ENCODE data around the gene NTRK3. TPM values are rescaled to one million over a fixed set of nuclear protein-coding genes. Genes with fewer than 3 reads are reported as not detected.

Gene NTRK3
- total RNA-seq, 1 donor from 2014 or later, result not detected

GRCh38 chr15:88269356-88270062 is 13.0 kb upstream of the NTRK3 start:
- intact Hi-C loops (cut with micrococcal nuclease), result no loop called here
- Mint-ChIP-seq H3K4me1 (no peaks in the 10 kb centered on the region), H3K9me3 (no peaks in the 10 kb centered on the region), H3K27me3 (peaks cover 18% of the 10 kb centered on the region), H3K36me3 (ENCODE audit: low read depth) (no peaks in the 10 kb centered on the region), H3K4me3 (no peak overlapping the region), H3K27ac (no peak overlapping the region)
- TF ChIP-seq, protein P1, sequence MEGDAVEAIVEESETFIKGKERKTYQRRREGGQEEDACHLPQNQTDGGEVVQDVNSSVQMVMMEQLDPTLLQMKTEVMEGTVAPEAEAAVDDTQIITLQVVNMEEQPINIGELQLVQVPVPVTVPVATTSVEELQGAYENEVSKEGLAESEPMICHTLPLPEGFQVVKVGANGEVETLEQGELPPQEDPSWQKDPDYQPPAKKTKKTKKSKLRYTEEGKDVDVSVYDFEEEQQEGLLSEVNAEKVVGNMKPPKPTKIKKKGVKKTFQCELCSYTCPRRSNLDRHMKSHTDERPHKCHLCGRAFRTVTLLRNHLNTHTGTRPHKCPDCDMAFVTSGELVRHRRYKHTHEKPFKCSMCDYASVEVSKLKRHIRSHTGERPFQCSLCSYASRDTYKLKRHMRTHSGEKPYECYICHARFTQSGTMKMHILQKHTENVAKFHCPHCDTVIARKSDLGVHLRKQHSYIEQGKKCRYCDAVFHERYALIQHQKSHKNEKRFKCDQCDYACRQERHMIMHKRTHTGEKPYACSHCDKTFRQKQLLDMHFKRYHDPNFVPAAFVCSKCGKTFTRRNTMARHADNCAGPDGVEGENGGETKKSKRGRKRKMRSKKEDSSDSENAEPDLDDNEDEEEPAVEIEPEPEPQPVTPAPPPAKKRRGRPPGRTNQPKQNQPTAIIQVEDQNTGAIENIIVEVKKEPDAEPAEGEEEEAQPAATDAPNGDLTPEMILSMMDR (IDR thresholded peaks at IDR 0.05), result no peak
- ATAC-seq (ENCODE audit: low read depth), result no peak
- no peak for DNase-seq
- ChIA-PET CTCF (no interaction called here), POLR2A (no interaction called here)

DNA sequence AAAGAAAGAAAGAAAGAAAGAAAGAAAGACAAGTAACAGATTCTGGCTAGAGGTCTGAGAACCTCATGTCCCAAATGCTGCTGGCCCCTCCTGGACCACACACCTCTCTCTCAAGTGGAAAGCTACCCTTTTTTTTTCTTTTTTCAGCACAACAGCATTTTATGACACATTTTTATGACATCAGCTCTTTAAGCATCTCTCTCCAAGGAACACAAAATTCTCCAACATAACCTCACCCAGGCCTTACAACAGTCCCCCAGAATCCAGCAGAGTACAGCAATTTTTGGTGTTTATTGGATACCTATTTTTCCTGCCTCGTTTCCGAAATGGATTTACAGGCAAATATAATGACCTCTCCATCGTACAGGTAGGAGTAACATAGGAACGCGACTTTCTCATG is 11.2 kb upstream of the NTRK3 start:
- Mint-ChIP-seq H3K4me3 (no peak overlapping the region), H3K9me3 (no peaks in the 10 kb centered on the region), H3K4me1 (no peaks in the 10 kb centered on the region), H3K36me3 (ENCODE audit: low read depth) (no peaks in the 10 kb centered on the region), H3K27ac (no peak overlapping the region), H3K27me3 (peaks cover 25% of the 10 kb centered on the region)
- ChIA-PET CTCF (no interaction called here), POLR2A (no interaction called here)
- ATAC-seq (ENCODE audit: low read depth) (no peak), DNase-seq (no peak)
- intact Hi-C loops (cut with micrococcal nuclease), result no loop called here
- TF ChIP-seq, protein P1 (IDR thresholded peaks at IDR 0.05), result no peak

DNA sequence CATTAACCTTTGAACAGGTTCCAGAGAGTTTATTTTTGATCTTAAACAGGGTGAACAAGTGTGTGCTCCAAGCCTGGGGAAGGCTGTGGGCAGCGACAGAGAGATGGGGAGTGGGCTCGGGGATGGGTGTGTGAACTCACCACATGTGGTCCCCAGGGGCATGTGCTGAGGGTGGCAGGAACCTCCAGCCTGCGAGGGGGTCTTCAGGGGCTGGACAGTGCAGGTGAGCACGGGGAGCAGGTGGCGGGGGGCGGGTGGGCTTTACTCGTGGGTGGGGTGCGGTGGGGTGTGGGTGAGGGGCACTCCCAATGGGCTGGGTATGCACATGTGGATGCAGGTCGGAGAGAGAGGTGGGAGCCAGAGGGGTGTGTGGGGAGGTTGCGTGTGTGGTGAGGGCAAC is 9.6 kb upstream of the NTRK3 start:
- CTCF ChIA-PET, result no interaction called here
- DNase-seq (no peak), ATAC-seq (ENCODE audit: low read depth) (no peak)
- Mint-ChIP-seq H3K27ac (no peak overlapping the region), H3K36me3 (ENCODE audit: low read depth) (no peaks in the 10 kb centered on the region), H3K4me3 (no peak overlapping the region), H3K9me3 (no peaks in the 10 kb centered on the region), H3K27me3 (peaks cover 33% of the 10 kb centered on the region), H3K4me1 (no peaks in the 10 kb centered on the region)
- POLR2A ChIA-PET, result no interaction called here
- intact Hi-C loops (cut with micrococcal nuclease), result no loop called here
- TF ChIP-seq, protein P1 (IDR thresholded peaks at IDR 0.05), result no peak

GRCh38 chr15:88264622-88265021 is 8.1 kb upstream of the NTRK3 start:
- TF ChIP-seq, protein P1 (IDR thresholded peaks at IDR 0.05), result no peak
- H3K27me3 Mint-ChIP-seq, result peaks cover 37% of the 10 kb centered on the region
- H3K27ac Mint-ChIP-seq, result no peak overlapping the region
- H3K4me1 Mint-ChIP-seq, result no peaks in the 10 kb centered on the region
- no peak overlapping the region for H3K4me3 Mint-ChIP-seq
- ChIA-PET POLR2A (no interaction called here), CTCF (no interaction called here)
- H3K36me3 Mint-ChIP-seq (ENCODE audit: low read depth), result no peaks in the 10 kb centered on the region
- H3K9me3 Mint-ChIP-seq, result no peaks in the 10 kb centered on the region
- DNase-seq, result no peak
- intact Hi-C loops (cut with micrococcal nuclease), result no loop called here
- no peak for ATAC-seq (ENCODE audit: low read depth)

- no peaks in the 10 kb centered on the region for H3K36me3 Mint-ChIP-seq (ENCODE audit: low read depth)
- DNase-seq, result no peak
- no peak for ATAC-seq (ENCODE audit: low read depth)
- ChIA-PET CTCF (no interaction called here), POLR2A (no interaction called here)
- peaks cover 5% of the 10 kb centered on the region for H3K4me1 Mint-ChIP-seq
- no peaks in the 10 kb centered on the region for H3K9me3 Mint-ChIP-seq
- intact Hi-C loops (cut with micrococcal nuclease), result no loop called here
- H3K27me3 Mint-ChIP-seq, result peaks cover 61% of the 10 kb centered on the region
- no peak overlapping the region for H3K4me3 Mint-ChIP-seq
- TF ChIP-seq, protein P1 (IDR thresholded peaks at IDR 0.05), result no peak
- no peak overlapping the region for H3K27ac Mint-ChIP-seq
Measured at GRCh38 chr15:88262064-88262463, 5.5 kb upstream of the NTRK3 start.

Measured in activated B cell treated with CpG ODN at 0.5 μM for 24 hours (primary cell).